ENCODE results near the gene AHCYL2.

DNA sequence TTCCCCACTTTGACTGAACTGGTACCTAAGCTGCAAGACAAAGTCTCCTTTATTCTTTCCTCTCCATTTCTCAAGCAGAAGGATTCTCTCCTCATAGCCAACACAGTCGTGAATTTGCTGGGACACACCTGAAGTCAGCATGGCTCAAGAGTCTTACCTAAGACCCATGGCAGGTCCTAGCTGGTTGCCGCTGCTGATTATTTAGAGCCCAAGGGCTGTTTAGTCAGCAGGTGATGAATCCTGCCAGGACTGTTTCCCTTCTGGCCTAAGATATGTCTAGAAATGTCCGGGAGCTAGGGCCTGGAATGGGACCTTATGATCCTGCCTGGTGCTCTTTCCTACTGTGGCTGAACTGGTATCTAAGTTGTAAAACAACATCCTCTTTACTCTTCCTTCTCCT, 82.8 kb downstream of the AHCYL2 start:
- TF ChIP-seq EZH2phosphoT487 (IDR thresholded peaks at IDR 0.05) = no peak
- TF ChIP-seq, protein P1, sequence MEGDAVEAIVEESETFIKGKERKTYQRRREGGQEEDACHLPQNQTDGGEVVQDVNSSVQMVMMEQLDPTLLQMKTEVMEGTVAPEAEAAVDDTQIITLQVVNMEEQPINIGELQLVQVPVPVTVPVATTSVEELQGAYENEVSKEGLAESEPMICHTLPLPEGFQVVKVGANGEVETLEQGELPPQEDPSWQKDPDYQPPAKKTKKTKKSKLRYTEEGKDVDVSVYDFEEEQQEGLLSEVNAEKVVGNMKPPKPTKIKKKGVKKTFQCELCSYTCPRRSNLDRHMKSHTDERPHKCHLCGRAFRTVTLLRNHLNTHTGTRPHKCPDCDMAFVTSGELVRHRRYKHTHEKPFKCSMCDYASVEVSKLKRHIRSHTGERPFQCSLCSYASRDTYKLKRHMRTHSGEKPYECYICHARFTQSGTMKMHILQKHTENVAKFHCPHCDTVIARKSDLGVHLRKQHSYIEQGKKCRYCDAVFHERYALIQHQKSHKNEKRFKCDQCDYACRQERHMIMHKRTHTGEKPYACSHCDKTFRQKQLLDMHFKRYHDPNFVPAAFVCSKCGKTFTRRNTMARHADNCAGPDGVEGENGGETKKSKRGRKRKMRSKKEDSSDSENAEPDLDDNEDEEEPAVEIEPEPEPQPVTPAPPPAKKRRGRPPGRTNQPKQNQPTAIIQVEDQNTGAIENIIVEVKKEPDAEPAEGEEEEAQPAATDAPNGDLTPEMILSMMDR (IDR thresholded peaks at IDR 0.05) = no peak
- no peak for TF ChIP-seq EZH2 (IDR thresholded peaks at IDR 0.05)
